ENCODE data around the gene WDR64. TPM values are rescaled to one million over a fixed set of nuclear protein-coding genes. Genes with fewer than 3 reads are reported as not detected.
"Not testable (repeated sequence)": the region's sequence is repeated elsewhere in the genome, so short reads cannot be mapped to it uniquely, and the experiment has no call there.

WDR64 gene
- total RNA-seq, 1 donor from 2014 or later, result not detected

GRCh38 chr1:241675983-241676382 is 23.9 kb downstream of the WDR64 start:
- intact Hi-C loops (cut with DNase I), result no loop called here
- no peak for TF ChIP-seq CTCF (IDR thresholded peaks at IDR 0.05)
- H3K27ac ChIP-seq, result no peak overlapping the region
- DNase-seq (no peak), ATAC-seq (no peak)
- no peak overlapping the region for H3K4me3 ChIP-seq
- H3K4me1 ChIP-seq, result no peaks in the 10 kb centered on the region
- H3K36me3 ChIP-seq, result no peaks in the 10 kb centered on the region
- H3K27me3 ChIP-seq (ENCODE audit: low read depth), result no peaks in the 10 kb centered on the region
- no peaks in the 10 kb centered on the region for H3K9me3 ChIP-seq

- intact Hi-C loops (cut with DNase I), result no loop called here
- no peak for DNase-seq
- Histone ChIP-seq H3K27ac (no peak overlapping the region), H3K9me3 (no peaks in the 10 kb centered on the region), H3K36me3 (no peaks in the 10 kb centered on the region), H3K27me3 (ENCODE audit: low read depth) (no peaks in the 10 kb centered on the region), H3K4me3 (no peak overlapping the region), H3K4me1 (no peaks in the 10 kb centered on the region)
- ATAC-seq, result no peak
- TF ChIP-seq CTCF (IDR thresholded peaks at IDR 0.05), result no peak
Observed at GRCh38 chr1:241677201-241677600, 25.1 kb downstream of the WDR64 start.

GRCh38 chr1:241678536-241678935 is 26.5 kb downstream of the WDR64 start:
- H3K9me3 ChIP-seq, result no peaks in the 10 kb centered on the region
- H3K36me3 ChIP-seq, result no peaks in the 10 kb centered on the region
- no peaks in the 10 kb centered on the region for H3K27me3 ChIP-seq (ENCODE audit: low read depth)
- no peak for ATAC-seq
- DNase-seq, result no peak
- H3K4me1 ChIP-seq, result no peaks in the 10 kb centered on the region
- no peak for TF ChIP-seq CTCF (IDR thresholded peaks at IDR 0.05)
- intact Hi-C loops (cut with DNase I), result no loop called here
- no peak overlapping the region for H3K27ac ChIP-seq
- H3K4me3 ChIP-seq, result no peak overlapping the region

GRCh38 chr1:241679404-241679803 is 27.3 kb downstream of the WDR64 start:
- no peak for TF ChIP-seq CTCF (IDR thresholded peaks at IDR 0.05)
- Histone ChIP-seq H3K36me3 (no peaks in the 10 kb centered on the region), H3K4me1 (no peaks in the 10 kb centered on the region), H3K4me3 (no peak overlapping the region), H3K9me3 (no peaks in the 10 kb centered on the region), H3K27ac (no peak overlapping the region), H3K27me3 (ENCODE audit: low read depth) (no peaks in the 10 kb centered on the region)
- DNase-seq, result no peak
- intact Hi-C loops (cut with DNase I), result no loop called here
- no peak for ATAC-seq

- DNase-seq, result no peak
- intact Hi-C loops (cut with DNase I), result no loop called here
- Histone ChIP-seq H3K27ac (no peak overlapping the region), H3K27me3 (ENCODE audit: low read depth) (no peaks in the 10 kb centered on the region), H3K4me1 (no peaks in the 10 kb centered on the region), H3K4me3 (no peak overlapping the region), H3K9me3 (no peaks in the 10 kb centered on the region), H3K36me3 (no peaks in the 10 kb centered on the region)
- ATAC-seq, result no peak
- no peak for TF ChIP-seq CTCF (IDR thresholded peaks at IDR 0.05)
Observed at GRCh38 chr1:241679961-241680360, 27.9 kb downstream of the WDR64 start.

- H3K27ac ChIP-seq; H3K27me3 ChIP-seq (ENCODE audit: low read depth); H3K4me3 ChIP-seq; intact Hi-C loops (cut with DNase I); DNase-seq; ATAC-seq; H3K9me3 ChIP-seq; H3K36me3 ChIP-seq; H3K4me1 ChIP-seq: not testable (repeated sequence)
Observed at GRCh38 chr1:241681861-241682448, 29.9 kb downstream of the WDR64 start.

All from lower lobe of right lung (tissue), 2 donors.